ENCODE data around the gene TIMP2. TPM values are rescaled to one million over a fixed set of nuclear protein-coding genes. Genes with fewer than 3 reads are reported as not detected.

Gene TIMP2
- total and polyA plus RNA-seq, 2 of the 8 experiments (the other 6 are each of a cell fraction or from before 2014, with no cell fraction given): 18.2 to 43.3 TPM

- peaks cover 0 to 1% of the 10 kb centered on the region in 2 experiments for H4K20me1 ChIP-seq (replicated peaks in 1 of 2; ENCODE audit: control insufficient read depth in 1 of 2, insufficient read depth in 2 of 2, low read length in 2 of 2)
- H3K9me3 ChIP-seq (ENCODE audit: insufficient read depth in 2 of 2, low read depth in 1 of 2, low read length in 1 of 2): peaks cover 10 to 15% of the 10 kb centered on the region in 2 experiments; a peak in 3 of 4 replicates
- H3K23ac ChIP-seq (ENCODE audit: insufficient read length): no peak overlapping the region
- 93% methylated on average over 8 of the region's 8 CpGs; no CpG with 5 or more reads in 1 of the 2 experiments for WGBS, 2 experiments (ENCODE audit: extremely low coverage in 1 of 2, insufficient coverage in 1 of 2, insufficient read length in 1 of 2, insufficient replicate concordance in 2 of 2, low coverage in 1 of 2, low lambda C conversion rate in 2 of 2, missing lambda C conversion rate in 1 of 2)
- H3K18ac ChIP-seq (ENCODE audit: extremely low read depth, low read length): no peak overlapping the region
- no peak overlapping the region for H3K27ac ChIP-seq (ENCODE audit: low read depth, low read length)
- H2BK15ac ChIP-seq (ENCODE audit: low read length): no peak overlapping the region
- DNase-seq (ENCODE audit: low read depth in 1 of 2, low spot score in 2 of 2) (no peak), FAIRE-seq (no peak)
- no peak overlapping the region for H2BK12ac ChIP-seq (ENCODE audit: low read depth, low read length)
- H3K56ac ChIP-seq (replicated peaks; ENCODE audit: insufficient read length, low read depth, low read length): no peak overlapping the region
- no peak for TF ChIP-seq ASH2L (IDR thresholded peaks at IDR 0.05; ENCODE audit: low read length)
- no peak overlapping the region for H3K14ac ChIP-seq (ENCODE audit: insufficient read length)
- no peak overlapping the region for H2BK20ac ChIP-seq (ENCODE audit: low read length)
- no peak overlapping the region for H4K8ac ChIP-seq (ENCODE audit: extremely low read depth, insufficient read depth, low read length)
- ChIA-PET POLR2A (ENCODE audit: partially characterized antibody) (no interaction called here), CTCF (ENCODE audit: partially characterized antibody) (interaction anchor here (0.6 to 1.7 kb wide), 5 partner anchors 9 to 130 kb away, joined by 3 to 8 read pairs (median 4); no protein-coding TSS in a partner anchor)
- no peaks in the 10 kb centered on the region for H3K79me1 ChIP-seq (ENCODE audit: low read depth, low read length)
- H4K5ac ChIP-seq (ENCODE audit: insufficient read length, low read depth, low read length): no peak overlapping the region
- H2BK120ac ChIP-seq (replicated peaks; ENCODE audit: low read depth, low read length): no peak overlapping the region
- no peak overlapping the region for H3K4me3 ChIP-seq (ENCODE audit: extremely low read depth in 1 of 4, insufficient read depth in 2 of 4, low read depth in 3 of 4, low read length in 4 of 4)
- no peak overlapping the region for H2BK5ac ChIP-seq (ENCODE audit: low read depth, low read length)
- no peak overlapping the region for H2AK5ac ChIP-seq (ENCODE audit: low read depth, low read length)
- H4K91ac ChIP-seq (replicated peaks; ENCODE audit: insufficient read length, low read length): no peak overlapping the region
- H2AFZ ChIP-seq (ENCODE audit: low read length): no peak overlapping the region
- H3K79me2 ChIP-seq (ENCODE audit: control insufficient read depth in 1 of 2, insufficient read depth in 2 of 2, low read length in 2 of 2): no peaks in the 10 kb centered on the region
- H3K23me2 ChIP-seq (ENCODE audit: low read depth, low read length): no peaks in the 10 kb centered on the region
- H3K9ac ChIP-seq (replicated peaks in 1 of 4; ENCODE audit: extremely low read depth in 1 of 4, low read depth in 3 of 4, low read length in 3 of 4): no peak overlapping the region
- no peak overlapping the region for H3K4ac ChIP-seq (replicated peaks; ENCODE audit: insufficient read length, low read depth, low read length)
- no peak overlapping the region for H3K4me2 ChIP-seq (ENCODE audit: insufficient read depth in 1 of 2, low read depth in 2 of 2, low read length in 2 of 2)
- H3K27me3 ChIP-seq (replicated peaks in 1 of 4; ENCODE audit: control insufficient read depth in 3 of 4, extremely low read depth in 1 of 4, insufficient read depth in 3 of 4, low read length in 3 of 4): no peaks in the 10 kb centered on the region
- H3K36me3 ChIP-seq (ENCODE audit: control insufficient read depth in 2 of 4, insufficient read depth in 4 of 4, low read length in 3 of 4): no peaks in the 10 kb centered on the region
- no peaks in the 10 kb centered on the region for H3K4me1 ChIP-seq (replicated peaks in 1 of 4; ENCODE audit: control insufficient read depth in 3 of 4, insufficient read depth in 4 of 4, low read length in 3 of 4)
Measured at GRCh38 chr17:78946631-78947030, 21.4 kb upstream of the TIMP2 start.

All from H1 (cell line).